Erythroblast (primary cell): Measurements from ENCODE around the gene CFAP58.

Source experiments
- GATA1 ChIP-seq: IDR thresholded peaks from 2 replicates; pipeline ENCODE4 v1.6.1; 2011; ENCODE audit warnings: low read depth, mild to moderate bottlenecking, control low read depth, low read length, moderate library complexity
- POLR2A ChIP-seq: IDR thresholded peaks from 2 replicates; pipeline ENCODE4 v1.6.1; 2011; ENCODE audit warnings: mild to moderate bottlenecking, low read length

- TF ChIP-seq POLR2A (no peak), GATA1 (no peak)
Measured at GRCh38 chr10:104440221-104440620, 86.6 kb downstream of the CFAP58 start.
